Suppressor macrophage treated with lipopolysaccharide for 4 hours (primary cell): ENCODE results near the gene YWHAQ.
"Not testable (repeated sequence)": the region's sequence is repeated elsewhere in the genome, so short reads cannot be mapped to it uniquely, and the experiment has no call there.

ENCODE experiments used
- DNase-seq: peaks from one replicate; pipeline ENCODE4 v3.0.0-alpha.2; 2020

Gene YWHAQ

GRCh38 chr2:9586465-9586864 is 44.3 kb downstream of the YWHAQ start:
- no peak for DNase-seq

- no peak for DNase-seq
These were observed 45.3 kb downstream of the YWHAQ start for GRCh38 chr2:9585486-9585885.

- DNase-seq, result not testable (repeated sequence)
These were observed 45.9 kb downstream of the YWHAQ start for GRCh38 chr2:9584902-9585301.

GRCh38 chr2:9582624-9583023 is 48.2 kb downstream of the YWHAQ start:
- DNase-seq, result no peak

- no peak for DNase-seq
These were observed 52.1 kb downstream of the YWHAQ start for GRCh38 chr2:9578467-9579235.

GRCh38 chr2:9574331-9574730 is 56.5 kb downstream of the YWHAQ start:
- no peak for DNase-seq

- DNase-seq, result no peak
These were observed 57.0 kb downstream of the YWHAQ start for GRCh38 chr2:9573840-9574239.

- no peak for DNase-seq
These were observed 57.6 kb downstream of the YWHAQ start for GRCh38 chr2:9573013-9573720.

GRCh38 chr2:9570182-9571060 is 60.4 kb downstream of the YWHAQ start:
- no peak for DNase-seq

GRCh38 chr2:9565436-9566153 is 65.2 kb downstream of the YWHAQ start:
- peak; percentile 88 for DNase-seq

GRCh38 chr2:9560628-9561027 is 70.2 kb downstream of the YWHAQ start:
- DNase-seq, result no peak

GRCh38 chr2:9558948-9559381 is 71.8 kb downstream of the YWHAQ start:
- no peak for DNase-seq

- no peak for DNase-seq
These were observed 74.6 kb downstream of the YWHAQ start for GRCh38 chr2:9556121-9556743.

- peak; percentile 99 for DNase-seq
These were observed 75.3 kb downstream of the YWHAQ start, which contains the start of gene ADAM17 for GRCh38 chr2:9555297-9556120. Gene ADAM17, minus strand, starts transcription at chr2:9555830. Its CDS starts 225 bp downstream, at chr2:9555605.

- DNase-seq, result peak; percentile 85
These were observed 75.9 kb downstream of the YWHAQ start for GRCh38 chr2:9554921-9555296.

GRCh38 chr2:9552219-9553178 is 78.3 kb downstream of the YWHAQ start:
- peak; percentile 96 for DNase-seq

GRCh38 chr2:9550859-9551391 is 79.9 kb downstream of the YWHAQ start:
- DNase-seq, result peak; percentile 56

GRCh38 chr2:9549420-9549819 is 81.4 kb downstream of the YWHAQ start:
- DNase-seq, result no peak

GRCh38 chr2:9548506-9548905 is 82.3 kb downstream of the YWHAQ start:
- DNase-seq, result peak; percentile 88
